K562 treated with DMSO at 1 percent for 4 hours (cell line): ENCODE data around the gene TENT4A. TPM values are rescaled to one million over a fixed set of nuclear protein-coding genes. Genes with fewer than 3 reads are reported as not detected.

Experiments
- total RNA-seq: library from RNA; unstranded; fragments of 300-600 nt; gene quantifications from 2 replicates; pipeline ENCODE4 v1.2.3, GENCODE V29; 2022; ENCODE audit not compliant: insufficient read depth

The TENT4A gene
- 8.4 and 19.7 TPM in 2 replicates for total RNA-seq

DNA sequence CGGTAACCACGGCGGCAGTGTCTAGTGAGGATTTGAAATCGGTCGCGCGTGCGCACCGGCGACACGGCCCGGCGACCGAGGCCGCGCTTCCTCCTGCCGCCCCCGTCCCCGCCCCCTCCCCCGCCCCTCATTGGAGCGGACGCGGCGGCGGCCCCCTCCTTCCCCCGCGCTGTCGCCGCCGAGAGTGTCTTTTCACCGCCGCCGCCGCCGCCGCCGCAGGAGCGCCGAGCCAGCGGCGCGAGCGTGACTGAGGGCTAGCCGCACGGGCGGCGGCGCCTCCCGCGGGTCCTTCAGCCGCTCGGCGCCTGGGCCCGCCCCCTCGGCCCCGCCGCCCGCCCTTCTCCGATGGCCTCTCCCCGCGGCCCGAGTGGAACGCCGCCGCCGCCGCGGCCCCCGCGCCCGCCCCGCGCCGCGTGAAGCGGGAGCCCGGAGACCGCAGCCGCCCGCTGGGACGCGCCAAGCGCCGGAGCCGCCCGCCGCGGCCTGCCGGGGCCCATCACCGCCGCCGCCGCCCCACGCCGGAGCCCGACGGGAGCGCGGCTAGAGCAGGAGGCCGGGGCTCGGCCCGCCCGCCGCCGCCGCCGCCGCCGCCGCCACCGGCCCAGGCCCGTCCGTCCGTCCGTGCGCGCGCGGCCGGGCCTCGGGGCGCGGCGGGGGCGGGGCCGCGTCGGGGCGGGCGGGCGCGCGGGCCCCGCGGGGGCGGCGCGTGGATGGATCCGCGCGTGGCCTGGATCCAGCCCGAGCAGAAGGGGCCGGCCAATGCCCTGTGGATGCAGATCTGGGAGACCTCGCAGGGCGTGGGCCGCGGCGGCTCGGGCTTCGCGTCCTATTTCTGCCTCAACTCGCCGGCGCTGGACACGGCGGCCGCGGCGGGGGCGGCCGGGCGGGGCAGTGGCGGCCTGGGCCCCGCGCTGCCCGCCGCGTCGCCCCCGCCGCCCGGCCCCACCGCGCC lies at the start of gene TENT4A:
TSS of gene TENT4A (plus strand) at position 159 of the 952 bp plus-strand sequence. CDS start at position 711, 552 bp downstream.

Other genes starting within 250 kb of the TENT4A start
- 56.4 TPM in 2 replicates for gene NSUN2, start 80.4 kb upstream of the TENT4A start, total RNA-seq
- 4.3 and 22.9 TPM in 2 replicates for gene SRD5A1, start 80.0 kb upstream of the TENT4A start, total RNA-seq